HepG2 (cell line): ENCODE data around the gene FAM163B. TPM values are rescaled to one million over a fixed set of nuclear protein-coding genes. Genes with fewer than 3 reads are reported as not detected.

Source experiments
- ATAC-seq: fragments of 200-7000 bp; cut with Tn5 transposase; 3 replicates; pipeline ENCODE4 v1.9.1; 2020; ENCODE audit warnings: mild to moderate bottlenecking, moderate library complexity
- BruUV-seq: library from RNA; stranded (reverse); fragments of 400-500 nt; replicated peaks from 2 replicates; lab custom pipeline; 2021; lab: Mats Ljungman, UMichigan
- CTCF ChIA-PET: fragments of 300-600 bp; formaldehyde crosslinking; extraction: SDS; loops from one replicate; lab custom pipeline; 2021; ENCODE audit warnings: low total read pairs, inconsistent platforms, low intra/inter-chr PET ratio; lab: Yijun Ruan, JAX
- POLR2A ChIA-PET: fragments of 350-600 bp; sonication (Branson Sonifier 250); formaldehyde crosslinking; loops from one replicate; lab custom pipeline; 2020; ENCODE audit warnings: antibody characterized with exemption, inconsistent platforms; lab: Yijun Ruan, JAX
- DNase-seq: peaks from one replicate; pipeline ENCODE4 v3.0.0-alpha.2; 2015; ENCODE audit warnings: low spot score
- FAIRE-seq: peaks from 3 replicates; lab custom pipeline; 2011; peaks lifted over from hg19 to GRCh38; lab: Jason Lieb, UNC
- H2AFZ ChIP-seq: one replicate; pipeline ENCODE4 v1.6.1; 2011; ENCODE audit warnings: low read length, inconsistent platforms
- H3K27ac ChIP-seq: fragments of 300-600 bp; 3 replicates; pipeline ENCODE4 v1.8.0; 2011; ENCODE audit warnings: mixed run types, mild to moderate bottlenecking, mixed read lengths, low read length, inconsistent platforms; ENCODE audit not compliant: insufficient read depth; ENCODE audit errors: extremely low read length
- H3K27me3 ChIP-seq, 2 experiments: fragments of 200-600 bp in 1 of 2; 2 replicates in 1 of 2; 3 replicates in 1 of 2; pipeline versions ENCODE4 v1.6.0 to v1.8.0; 2011; ENCODE audit warnings: low read length in 2 of 2, mild to moderate bottlenecking in 2 of 2, moderate library complexity in 2 of 2, inconsistent platforms in 1 of 2; ENCODE audit not compliant: insufficient read depth in 2 of 2, control insufficient read depth in 1 of 2
- H3K36me3 ChIP-seq, 2 experiments: fragments of 200-600 bp in 1 of 2; replicated peaks in 1 of 2; 2 replicates in 1 of 2; 3 replicates in 1 of 2; pipeline versions ENCODE4 v1.5.1 to v1.8.0; 2011; ENCODE audit warnings: low read length in 2 of 2, inconsistent platforms in 1 of 2; ENCODE audit not compliant: insufficient read depth in 2 of 2, control insufficient read depth in 1 of 2
- H3K4me1 ChIP-seq: 2 replicates; pipeline ENCODE4 v1.5.1; 2012; ENCODE audit warnings: low read length, inconsistent platforms; ENCODE audit not compliant: insufficient read depth
- H3K4me2 ChIP-seq: 2 replicates; pipeline ENCODE4 v1.6.0; 2011; ENCODE audit warnings: low read depth, low read length, inconsistent platforms
- H3K4me3 ChIP-seq, 3 experiments: fragments of 200-600 bp in 1 of 3; sonication (generic), shearing (Covaris generic) in 1 of 3; replicated peaks in 1 of 3; 2 replicates each; pipeline ENCODE4 v1.5.1; 2011 to 2016; ENCODE audit warnings: low read length in 3 of 3, inconsistent platforms in 2 of 3, low read depth in 2 of 3, mild to moderate bottlenecking in 2 of 3, control low read depth in 1 of 3, mixed read lengths in 1 of 3; ENCODE audit not compliant: insufficient read depth in 1 of 3
- H3K79me2 ChIP-seq: one replicate; pipeline ENCODE4 v1.6.1; 2011; ENCODE audit warnings: low read length, inconsistent platforms; ENCODE audit not compliant: insufficient read depth
- H3K9ac ChIP-seq: 2 replicates; pipeline ENCODE4 v1.6.0; 2011; ENCODE audit warnings: mild to moderate bottlenecking, low read depth, low read length, inconsistent platforms; ENCODE audit not compliant: insufficient read depth
- H3K9me3 ChIP-seq: 2 replicates; pipeline ENCODE4 v1.5.1; 2012; ENCODE audit warnings: mild to moderate bottlenecking, low read length
- H4K20me1 ChIP-seq: 2 replicates; pipeline ENCODE4 v1.6.0; 2011; ENCODE audit warnings: inconsistent platforms, mild to moderate bottlenecking, low read length, moderate library complexity; ENCODE audit not compliant: insufficient read depth
- GLI4 ChIP-seq: sonication (generic); formaldehyde crosslinking; IDR thresholded peaks from 2 replicates; pipeline ENCODE4 v1.5.1; 2020; ENCODE audit warnings: missing genetic modification reagents, mild to moderate bottlenecking, moderate library complexity, borderline replicate concordance
- PPARG ChIP-seq: conservative IDR thresholded peaks from 2 replicates; pipeline ENCODE4 v1.6.1; 2016; ENCODE audit warnings: missing biosample characterization, missing genetic modification reagents
- PRMT3 ChIP-seq: sonication (generic); formaldehyde crosslinking; IDR thresholded peaks from 2 replicates; pipeline ENCODE4 v1.8.1; 2022; ENCODE audit warnings: low read depth, mild to moderate bottlenecking, moderate library complexity, missing genetic modification reagents, borderline replicate concordance
- TGIF2 ChIP-seq: IDR thresholded peaks from 2 replicates; pipeline ENCODE4 v1.6.1; 2016; ENCODE audit warnings: control low read depth, missing compliant biosample characterization
- TRIM24 ChIP-seq: sonication (generic); formaldehyde crosslinking; IDR thresholded peaks from 2 replicates; pipeline ENCODE4 v1.8.0; 2022; ENCODE audit warnings: mild to moderate bottlenecking, missing genetic modification reagents
- YEATS4 ChIP-seq: sonication (generic); formaldehyde crosslinking; IDR thresholded peaks from 2 replicates; pipeline ENCODE4 v1.4.0; 2020; ENCODE audit warnings: missing genetic modification reagents, borderline replicate concordance
- ZNF335 ChIP-seq: sonication (generic); formaldehyde crosslinking; IDR thresholded peaks from 2 replicates; pipeline ENCODE4 v1.4.0; 2020; ENCODE audit warnings: missing genetic modification reagents
- ZNF746 ChIP-seq: sonication (generic); formaldehyde crosslinking; IDR thresholded peaks from 2 replicates; pipeline ENCODE4 v1.8.0; 2022; ENCODE audit warnings: mild to moderate bottlenecking, missing genetic modification reagents
- ZNF766 ChIP-seq: sonication (generic); formaldehyde crosslinking; IDR thresholded peaks from 2 replicates; pipeline ENCODE4 v1.5.0; 2020; ENCODE audit warnings: missing genetic modification reagents, borderline replicate concordance
- WGBS: methylation state at CpG from one replicate; pipeline ENCODE4 v1.1.6; 2017; ENCODE audit warnings: low lambda C conversion rate; 5-methylcytosine and 5-hydroxymethylcytosine counted together
- in situ Hi-C: cut with HindIII; loops from 2 replicates; pipeline ENCODE4 v1.10.0; 2017; ENCODE audit warnings: low pct_unique_long_range_greater_than_20kb; ENCODE audit not compliant: extremely low pct_ligation_motif_present
- intact Hi-C: fragments of 100-400 bp; cut with micrococcal nuclease; formaldehyde crosslinking; loops from one replicate; pipeline ENCODE4 v1.10.0; 2022; ENCODE audit not compliant: unreplicated experiment
- polyA plus RNA-seq, 8 experiments: library from polyadenylated mRNA; depleted of rRNA in 3 of 8; stranded (reverse) in 7 of 8; unstranded in 1 of 8; fragments of >200 nt; fragmentation: Illumina TruSeq in 4 of 8; extraction: Trizol in 4 of 8; gene quantifications; 2 replicates each; pipeline versions ENCODE4 v1.2.1 to v1.2.3, GENCODE V29; 2011 to 2016; ENCODE audit warnings: low read depth in 4 of 8, missing spikeins in 1 of 8, mixed read lengths in 1 of 8; ENCODE audit not compliant: insufficient read depth in 1 of 8
- total RNA-seq, 5 experiments: library from RNA; depleted of rRNA; stranded (reverse); fragments of >200 nt; fragmentation: Illumina TruSeq; extraction: Trizol; gene quantifications; 2 replicates each; pipeline ENCODE4 v1.2.3, GENCODE V29; 2016; ENCODE audit warnings: low read depth in 1 of 5
- TF ChIP-seq, protein P1 (sequence below): sonication (generic); formaldehyde crosslinking; IDR thresholded peaks from 2 replicates; pipeline ENCODE4 v1.4.0; 2020; ENCODE audit warnings: missing genetic modification reagents, mild to moderate bottlenecking, borderline replicate concordance

FAM163B gene
- total and polyA plus RNA-seq, 2 of the 13 experiments (the other 11 are each of a cell fraction or from before 2014, with no cell fraction given), result not detected

DNA sequence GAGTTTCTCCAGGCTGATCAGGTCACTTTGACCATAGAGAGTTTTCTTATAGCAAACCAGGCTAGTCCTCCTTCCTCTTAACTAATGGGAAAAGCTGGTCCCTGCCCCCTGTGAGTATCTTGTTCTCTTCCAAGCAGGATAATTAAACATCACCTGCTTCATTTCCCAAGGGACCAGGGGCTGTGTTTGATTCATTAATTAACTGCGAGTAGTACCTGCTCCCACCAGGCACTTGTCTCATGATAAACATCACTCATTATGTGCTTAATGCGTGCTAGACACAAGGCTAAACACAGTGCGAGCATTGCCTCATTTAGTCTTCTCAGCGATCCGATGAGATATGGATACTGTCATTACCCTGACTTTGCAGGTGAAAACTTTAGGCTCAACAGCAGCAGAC is 1.7 kb upstream of the FAM163B start:
- Histone ChIP-seq H3K4me2 (no peak overlapping the region), H3K36me3 (no peaks in the 10 kb centered on the region), H3K79me2 (no peaks in the 10 kb centered on the region), H3K9me3 (no peaks in the 10 kb centered on the region), H3K27ac (no peak overlapping the region), H3K4me3 (no peak overlapping the region), H3K4me1 (no peaks in the 10 kb centered on the region), H2AFZ (no peak overlapping the region), H4K20me1 (0 out of 2 replicates have a peak, but pooled peaks cover 3% of the 10 kb centered on the region), H3K9ac (no peak overlapping the region), H3K27me3 (peaks cover 10 to 78% of the 10 kb centered on the region in 2 experiments)
- TF ChIP-seq PRMT3, result no peak
- TF ChIP-seq, protein P1, sequence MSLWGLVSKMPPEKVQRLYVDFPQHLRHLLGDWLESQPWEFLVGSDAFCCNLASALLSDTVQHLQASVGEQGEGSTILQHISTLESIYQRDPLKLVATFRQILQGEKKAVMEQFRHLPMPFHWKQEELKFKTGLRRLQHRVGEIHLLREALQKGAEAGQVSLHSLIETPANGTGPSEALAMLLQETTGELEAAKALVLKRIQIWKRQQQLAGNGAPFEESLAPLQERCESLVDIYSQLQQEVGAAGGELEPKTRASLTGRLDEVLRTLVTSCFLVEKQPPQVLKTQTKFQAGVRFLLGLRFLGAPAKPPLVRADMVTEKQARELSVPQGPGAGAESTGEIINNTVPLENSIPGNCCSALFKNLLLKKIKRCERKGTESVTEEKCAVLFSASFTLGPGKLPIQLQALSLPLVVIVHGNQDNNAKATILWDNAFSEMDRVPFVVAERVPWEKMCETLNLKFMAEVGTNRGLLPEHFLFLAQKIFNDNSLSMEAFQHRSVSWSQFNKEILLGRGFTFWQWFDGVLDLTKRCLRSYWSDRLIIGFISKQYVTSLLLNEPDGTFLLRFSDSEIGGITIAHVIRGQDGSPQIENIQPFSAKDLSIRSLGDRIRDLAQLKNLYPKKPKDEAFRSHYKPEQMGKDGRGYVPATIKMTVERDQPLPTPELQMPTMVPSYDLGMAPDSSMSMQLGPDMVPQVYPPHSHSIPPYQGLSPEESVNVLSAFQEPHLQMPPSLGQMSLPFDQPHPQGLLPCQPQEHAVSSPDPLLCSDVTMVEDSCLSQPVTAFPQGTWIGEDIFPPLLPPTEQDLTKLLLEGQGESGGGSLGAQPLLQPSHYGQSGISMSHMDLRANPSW (CRISPR knock-in tag), result no peak
- no peak for TF ChIP-seq YEATS4 (CRISPR knock-in tag)
- no peak for TF ChIP-seq ZNF746 (CRISPR knock-in tag)
- no peak for TF ChIP-seq PPARG (CRISPR knock-in tag)
- TF ChIP-seq TRIM24 (CRISPR knock-in tag), result no peak
- TF ChIP-seq GLI4 (CRISPR knock-in tag), result no peak
- TF ChIP-seq ZNF335 (CRISPR knock-in tag), result no peak
- no peak for TF ChIP-seq TGIF2 (CRISPR knock-in tag)
- no peak for TF ChIP-seq ZNF766 (CRISPR knock-in tag)
- ATAC-seq (no peak), DNase-seq (no peak), FAIRE-seq (no peak)
- in situ Hi-C loops (no loop called here), intact Hi-C loops (no loop called here)
- BruUV-seq, result no TSS peak
- ChIA-PET POLR2A (no interaction called here), CTCF (no interaction called here)
- WGBS, result 26% methylated on average over 5 of the region's 5 CpGs
